ENCODE data around the gene HSDL2.

- TF ChIP-seq, protein P1, sequence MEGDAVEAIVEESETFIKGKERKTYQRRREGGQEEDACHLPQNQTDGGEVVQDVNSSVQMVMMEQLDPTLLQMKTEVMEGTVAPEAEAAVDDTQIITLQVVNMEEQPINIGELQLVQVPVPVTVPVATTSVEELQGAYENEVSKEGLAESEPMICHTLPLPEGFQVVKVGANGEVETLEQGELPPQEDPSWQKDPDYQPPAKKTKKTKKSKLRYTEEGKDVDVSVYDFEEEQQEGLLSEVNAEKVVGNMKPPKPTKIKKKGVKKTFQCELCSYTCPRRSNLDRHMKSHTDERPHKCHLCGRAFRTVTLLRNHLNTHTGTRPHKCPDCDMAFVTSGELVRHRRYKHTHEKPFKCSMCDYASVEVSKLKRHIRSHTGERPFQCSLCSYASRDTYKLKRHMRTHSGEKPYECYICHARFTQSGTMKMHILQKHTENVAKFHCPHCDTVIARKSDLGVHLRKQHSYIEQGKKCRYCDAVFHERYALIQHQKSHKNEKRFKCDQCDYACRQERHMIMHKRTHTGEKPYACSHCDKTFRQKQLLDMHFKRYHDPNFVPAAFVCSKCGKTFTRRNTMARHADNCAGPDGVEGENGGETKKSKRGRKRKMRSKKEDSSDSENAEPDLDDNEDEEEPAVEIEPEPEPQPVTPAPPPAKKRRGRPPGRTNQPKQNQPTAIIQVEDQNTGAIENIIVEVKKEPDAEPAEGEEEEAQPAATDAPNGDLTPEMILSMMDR (conservative IDR thresholded peaks at IDR 0.05; ENCODE audit: low read depth, low read length), result no peak
- TF ChIP-seq POLR2A (IDR thresholded peaks at IDR 0.05; ENCODE audit: low read depth, low read length) (no peak), SMC3 (IDR thresholded peaks at IDR 0.05; ENCODE audit: low read depth, low read length) (no peak), BHLHE40 (IDR thresholded peaks at IDR 0.05; ENCODE audit: low read depth, low read length) (no peak), MAFK (IDR thresholded peaks at IDR 0.05; ENCODE audit: low read depth, low read length) (no peak), RAD21 (IDR thresholded peaks at IDR 0.05; ENCODE audit: low read length) (no peak), RFX5 (IDR thresholded peaks at IDR 0.05; ENCODE audit: low read depth, low read length) (no peak), CHD1 (IDR thresholded peaks at IDR 0.05; ENCODE audit: low read depth, low read length) (no peak), CEBPB (IDR thresholded peaks at IDR 0.05; ENCODE audit: low read depth, low read length) (no peak), RCOR1 (IDR thresholded peaks at IDR 0.05; ENCODE audit: insufficient replicate concordance, low read length) (no peak), MXI1 (IDR thresholded peaks at IDR 0.05; ENCODE audit: borderline replicate concordance, low read depth, low read length) (no peak)
- TF ChIP-seq, protein P2, sequence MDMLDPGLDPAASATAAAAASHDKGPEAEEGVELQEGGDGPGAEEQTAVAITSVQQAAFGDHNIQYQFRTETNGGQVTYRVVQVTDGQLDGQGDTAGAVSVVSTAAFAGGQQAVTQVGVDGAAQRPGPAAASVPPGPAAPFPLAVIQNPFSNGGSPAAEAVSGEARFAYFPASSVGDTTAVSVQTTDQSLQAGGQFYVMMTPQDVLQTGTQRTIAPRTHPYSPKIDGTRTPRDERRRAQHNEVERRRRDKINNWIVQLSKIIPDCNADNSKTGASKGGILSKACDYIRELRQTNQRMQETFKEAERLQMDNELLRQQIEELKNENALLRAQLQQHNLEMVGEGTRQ (IDR thresholded peaks at IDR 0.05; ENCODE audit: low read depth, low read length), result no peak
Observed at GRCh38 chr9:112479221-112479620, 99.3 kb downstream of the HSDL2 start.
